Gastroesophageal sphincter (tissue), 4 donors: ENCODE data around the gene TAF10. TPM values are rescaled to one million over a fixed set of nuclear protein-coding genes. Genes with fewer than 3 reads are reported as not detected.

Experiments used
- ATAC-seq: fragments of 150-250 bp; one replicate; pipeline ENCODE4 v1.9.1; 2016; ENCODE audit warnings: mild to moderate bottlenecking, moderate library complexity
- H3K27ac ChIP-seq, 4 donors: fragments of 200-600 bp; sonication (generic) in 3 of 4; 1 replicate in 3 of 4; 2 replicates in 1 of 4; pipeline ENCODE4 v1.5.1; 2016 to 2019
- H3K27me3 ChIP-seq: fragments of 200-600 bp; sonication (generic); one replicate; pipeline ENCODE4 v1.5.1; 2019
- H3K36me3 ChIP-seq, 2 donors: fragments of 200-600 bp; sonication (generic); one replicate each; pipeline ENCODE4 v1.5.1; 2019; ENCODE audit warnings: control low read depth in 1 of 2
- H3K4me1 ChIP-seq, 3 donors: fragments of 200-600 bp; sonication (generic); 1 replicate in 2 of 3; 2 replicates in 1 of 3; pipeline ENCODE4 v1.5.1; 2016 to 2019; ENCODE audit warnings: control low read depth in 2 of 3
- H3K4me3 ChIP-seq, 2 donors: fragments of 200-600 bp; sonication (generic); one replicate each; pipeline ENCODE4 v1.5.1; 2019; ENCODE audit warnings: mild to moderate bottlenecking in 1 of 2, moderate library complexity in 1 of 2
- H3K9me3 ChIP-seq, 3 donors: fragments of 200-600 bp; sonication (generic); one replicate each; pipeline ENCODE4 v1.5.1; 2017 to 2019; ENCODE audit warnings: control low read depth in 2 of 3
- CTCF ChIP-seq, 4 experiments: fragments of 200-600 bp in 2 of 4; fragments of 450-650 bp in 2 of 4; sonication (generic) in 1 of 4; IDR thresholded peaks; one replicate each; pipeline ENCODE4 v1.5.1; 2017 to 2019; ENCODE audit warnings: antibody characterized with exemption in 4 of 4, mild to moderate bottlenecking in 2 of 4, moderate library complexity in 2 of 4
- EP300 ChIP-seq: sonication (generic); formaldehyde crosslinking; IDR thresholded peaks from one replicate; pipeline ENCODE4 v1.6.1; 2017; ENCODE audit warnings: antibody characterized with exemption, mild to moderate bottlenecking
- POLR2A ChIP-seq, 2 donors: fragments of 450-650 bp; IDR thresholded peaks; one replicate each; pipeline ENCODE4 v1.6.1; 2017; ENCODE audit warnings: antibody characterized with exemption in 2 of 2, mild to moderate bottlenecking in 2 of 2, moderate library complexity in 1 of 2
- POLR2AphosphoS5 ChIP-seq: sonication (generic); formaldehyde crosslinking; IDR thresholded peaks from one replicate; pipeline ENCODE4 v1.6.1; 2017; ENCODE audit warnings: antibody characterized with exemption
- WGBS, 2 donors: methylation state at CpG; one replicate each; pipeline ENCODE4 v1.1.5; 2018; ENCODE audit warnings: low coverage in 1 of 2; 5-methylcytosine and 5-hydroxymethylcytosine counted together
- total RNA-seq, 4 donors: library from RNA; depleted of rRNA; stranded (reverse); fragments of >200 nt; gene quantifications; one replicate each; pipeline ENCODE4 v1.1.0, GENCODE V29; 2016

TAF10 gene
- total RNA-seq, 4 donors from 2014 or later, result 21.7 to 41.1 (median 35.4) TPM

GRCh38 chr11:6625832-6626420 lies 13.9 kb upstream of the TAF10 start:
- H3K9me3 ChIP-seq, result no peaks in the 10 kb centered on the region
- WGBS, 2 donors, result 80% methylated on average over 1 of the region's 17 CpGs; no CpG with 5 or more reads in 1 of the 2 donors
- no peak for ATAC-seq
- H3K27ac ChIP-seq, result no peak overlapping the region
- H3K36me3 ChIP-seq, result peaks cover 0 to 86% of the 10 kb centered on the region in 2 donors
- TF ChIP-seq CTCF (IDR thresholded peaks at IDR 0.05) (no peak), POLR2AphosphoS5 (no peak)
- no peaks in the 10 kb centered on the region for H3K4me1 ChIP-seq
- H3K4me3 ChIP-seq, result no peak overlapping the region
- no peaks in the 10 kb centered on the region for H3K27me3 ChIP-seq

- WGBS, 2 donors, result no CpG with 5 or more reads among the region's 12 CpGs
- Histone ChIP-seq H3K27me3 (no peaks in the 10 kb centered on the region), H3K4me3 (no peak overlapping the region), H3K9me3 (no peaks in the 10 kb centered on the region), H3K27ac (no peak overlapping the region), H3K4me1 (peaks cover 0 to under 1% (median 0%) of the 10 kb centered on the region in 3 donors), H3K36me3 (peaks cover 0 to 80% of the 10 kb centered on the region in 2 donors)
- no peak for TF ChIP-seq CTCF (IDR thresholded peaks at IDR 0.05)
- TF ChIP-seq POLR2A (IDR thresholded peaks at IDR 0.05), result no peak
- TF ChIP-seq EP300, result no peak
- TF ChIP-seq POLR2AphosphoS5, result no peak
- ATAC-seq, result no peak
Observed at GRCh38 chr11:6625156-6625831, 13.3 kb upstream of the TAF10 start.

DNA sequence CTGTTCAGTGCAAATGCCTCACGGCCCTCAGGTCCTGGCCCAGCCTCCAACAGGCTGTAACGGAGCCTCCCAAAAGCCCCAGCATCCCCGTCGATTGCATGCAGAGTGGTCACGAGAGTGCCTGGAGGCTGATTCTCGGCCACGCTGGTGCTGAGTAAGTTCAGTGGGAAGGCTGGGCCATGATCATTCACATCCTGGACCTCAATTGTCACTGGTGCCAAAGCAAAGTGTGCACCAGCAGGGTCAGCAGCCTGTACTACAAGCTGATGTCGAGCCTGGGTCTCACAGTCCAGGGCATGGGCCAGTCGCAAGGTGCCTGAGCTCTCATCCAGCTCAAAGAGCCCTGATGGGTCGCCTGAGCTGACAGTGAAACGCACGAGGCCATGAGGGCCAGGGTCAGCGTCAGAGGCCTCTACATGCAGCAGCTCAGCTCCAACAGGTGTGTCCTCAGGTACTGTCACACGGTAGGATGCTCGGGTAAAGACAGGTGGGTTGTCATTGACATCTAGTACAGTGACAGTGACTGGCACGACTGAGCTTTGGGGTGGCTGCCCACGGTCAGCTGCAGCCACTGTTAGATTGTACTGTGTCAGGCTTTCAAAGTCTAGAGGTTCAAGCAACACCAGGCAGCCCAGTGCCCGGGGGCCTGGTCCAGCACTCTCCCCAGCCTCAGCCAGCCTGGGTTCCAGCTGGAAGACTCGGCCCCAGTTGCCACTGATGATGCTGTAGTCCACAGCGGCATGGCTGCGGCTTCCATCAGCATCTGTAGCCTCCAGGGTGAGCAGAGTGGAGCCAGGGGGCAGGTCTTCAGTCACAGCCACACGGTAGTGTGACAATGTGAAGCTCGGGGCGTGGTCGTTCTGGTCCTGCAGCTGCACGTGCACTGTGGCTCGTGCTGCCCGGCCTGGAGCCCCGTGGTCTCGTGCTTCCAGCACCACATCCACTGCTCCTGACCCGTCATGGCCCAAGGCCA lies 11.7 kb upstream of the TAF10 start:
- TF ChIP-seq POLR2AphosphoS5 (no peak), POLR2A (IDR thresholded peaks at IDR 0.05) (no peak), EP300 (no peak), CTCF (IDR thresholded peaks at IDR 0.05) (no peak)
- peaks cover 0 to 11% (median under 1%) of the 10 kb centered on the region in 3 donors for H3K4me1 ChIP-seq

DNA sequence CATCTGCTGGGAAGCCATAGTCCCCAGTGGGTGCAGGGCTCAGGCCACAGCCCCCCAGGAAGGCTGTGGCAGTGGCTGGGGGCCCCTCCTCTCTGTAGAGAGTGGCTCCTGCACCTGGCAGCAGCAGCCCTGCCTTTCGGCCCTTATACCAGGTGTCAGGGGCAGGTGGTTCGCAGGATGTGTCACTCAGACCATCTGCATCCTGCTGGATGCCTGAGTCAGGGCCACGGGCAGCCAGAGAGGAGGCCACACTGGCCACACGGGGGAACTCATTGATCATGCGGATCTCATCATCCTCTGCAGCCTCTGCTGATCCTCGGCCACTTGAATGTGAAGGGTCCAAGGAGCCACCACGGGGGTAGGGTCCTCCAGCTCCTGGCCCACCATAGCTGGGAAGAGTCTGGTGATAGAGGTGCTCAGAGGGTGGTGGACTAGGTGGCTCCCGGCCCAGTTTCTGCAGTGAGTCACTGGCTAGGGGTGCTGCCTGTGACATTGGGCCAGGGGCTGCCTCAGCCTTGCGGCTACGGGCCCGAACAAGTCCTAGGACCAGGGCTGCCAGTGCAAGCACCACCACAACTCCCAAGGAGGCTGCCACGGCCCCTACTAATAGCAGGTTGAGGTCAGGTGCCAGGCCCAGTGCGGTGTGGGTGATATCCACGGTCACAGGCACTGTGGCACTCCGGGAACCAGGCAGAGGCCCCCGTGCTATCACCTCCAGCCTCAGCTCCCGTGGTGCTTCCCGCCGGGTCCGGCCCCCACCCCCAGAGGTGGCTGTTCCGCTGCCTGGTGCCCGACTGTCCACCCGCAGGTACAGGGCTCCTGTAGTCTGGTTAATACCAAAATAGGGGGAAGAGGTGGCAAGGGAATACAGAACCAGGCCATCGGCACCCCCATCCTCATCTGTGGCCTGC lies 10.5 kb upstream of the TAF10 start:
- Histone ChIP-seq H3K36me3 (peaks cover 0 to 52% of the 10 kb centered on the region in 2 donors), H3K27ac (no peak overlapping the region), H3K27me3 (no peaks in the 10 kb centered on the region), H3K9me3 (no peaks in the 10 kb centered on the region), H3K4me3 (no peak overlapping the region), H3K4me1 (peaks cover 0 to 23% (median 12%) of the 10 kb centered on the region in 3 donors)
- TF ChIP-seq POLR2A (IDR thresholded peaks at IDR 0.05) (no peak), CTCF (IDR thresholded peaks at IDR 0.05) (no peak), EP300 (no peak)
- ATAC-seq, result no peak
- 100% methylated on average over 1 of the region's 24 CpGs; no CpG with 5 or more reads in 1 of the 2 donors for WGBS, 2 donors

More for the DNA sequence above, 11.7 kb upstream of the TAF10 start:
- Histone ChIP-seq H3K9me3 (no peaks in the 10 kb centered on the region), H3K4me3 (no peak overlapping the region), H3K27ac (no peak overlapping the region), H3K27me3 (no peaks in the 10 kb centered on the region), H3K36me3 (peaks cover 0 to 64% of the 10 kb centered on the region in 2 donors)
- ATAC-seq, result no peak
- no CpG with 5 or more reads among the region's 31 CpGs for WGBS, 2 donors
